IPS DF 4.7 (cell line): ENCODE measurements around the gene LRP6.
A peak's percentile ranks its signal among the peaks of the same experiment; 100 is the strongest.
"Not testable (repeated sequence)": the region's sequence is repeated elsewhere in the genome, so short reads cannot be mapped to it uniquely, and the experiment has no call there.

Experiments used
- DNase-seq: peaks from one replicate; pipeline ENCODE4 v3.0.0-alpha.2; 2013; ENCODE audit warnings: low spot score; ENCODE audit errors: extremely low read depth

The LRP6 gene

DNA sequence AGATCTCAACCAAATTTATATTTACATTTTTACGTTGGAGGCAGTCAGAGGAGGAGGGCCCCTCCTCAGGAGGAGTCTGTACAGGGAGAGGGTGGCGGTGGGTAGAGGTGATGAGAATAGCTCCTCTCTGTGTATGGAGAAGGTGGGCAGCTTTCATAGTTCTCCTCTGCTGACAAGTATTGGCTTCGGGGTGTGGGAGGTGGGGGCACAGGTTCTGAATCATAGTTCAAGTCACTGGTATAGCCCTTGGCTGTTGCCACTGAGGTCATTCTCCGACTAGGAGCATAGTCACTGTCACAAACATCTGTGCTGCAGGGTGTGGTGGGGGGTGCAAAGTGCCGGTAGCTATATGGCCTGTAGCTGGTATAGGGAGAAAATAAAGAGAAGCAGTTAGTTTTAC, 145.8 kb downstream of the LRP6 start:
- no peak for DNase-seq

DNA sequence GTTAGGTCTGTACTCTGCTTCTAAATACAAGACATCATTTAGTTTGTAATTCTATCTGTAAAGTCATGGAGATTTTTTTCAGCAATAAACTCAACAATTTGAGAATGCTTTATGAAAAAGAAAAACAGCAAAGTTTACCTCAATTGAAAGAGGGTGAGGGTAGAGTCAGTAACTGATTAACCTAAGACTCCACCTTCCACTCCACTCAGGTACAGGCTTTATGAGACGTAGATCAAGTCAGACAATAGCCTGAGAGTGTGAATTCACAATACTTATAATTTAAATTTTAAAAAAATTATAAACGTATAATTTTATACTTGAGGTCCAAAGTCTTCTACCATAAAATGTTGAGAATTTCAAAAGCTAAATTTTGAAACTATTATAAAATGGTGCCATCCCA, 150.2 kb downstream of the LRP6 start:
- DNase-seq: no peak

DNA sequence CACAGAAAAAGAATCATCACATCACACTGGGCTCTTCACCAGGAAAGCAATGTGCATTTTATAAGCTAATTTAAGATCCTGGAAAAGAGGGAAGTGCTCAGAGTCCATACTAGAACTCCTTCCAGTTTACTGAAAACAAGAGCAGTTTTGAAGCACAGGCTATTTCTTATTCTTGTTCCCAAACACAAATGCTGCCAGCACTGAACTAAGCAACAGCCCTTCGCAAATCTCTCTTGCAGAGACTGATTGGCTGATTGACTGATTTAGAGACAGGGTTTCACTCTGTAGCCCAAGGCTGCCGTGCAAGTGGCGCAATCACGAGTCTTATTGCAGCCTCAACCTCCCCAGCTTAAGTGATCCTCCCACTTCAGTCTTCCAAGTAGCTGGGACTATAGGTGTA, 151.3 kb downstream of the LRP6 start:
- DNase-seq: no peak

DNA sequence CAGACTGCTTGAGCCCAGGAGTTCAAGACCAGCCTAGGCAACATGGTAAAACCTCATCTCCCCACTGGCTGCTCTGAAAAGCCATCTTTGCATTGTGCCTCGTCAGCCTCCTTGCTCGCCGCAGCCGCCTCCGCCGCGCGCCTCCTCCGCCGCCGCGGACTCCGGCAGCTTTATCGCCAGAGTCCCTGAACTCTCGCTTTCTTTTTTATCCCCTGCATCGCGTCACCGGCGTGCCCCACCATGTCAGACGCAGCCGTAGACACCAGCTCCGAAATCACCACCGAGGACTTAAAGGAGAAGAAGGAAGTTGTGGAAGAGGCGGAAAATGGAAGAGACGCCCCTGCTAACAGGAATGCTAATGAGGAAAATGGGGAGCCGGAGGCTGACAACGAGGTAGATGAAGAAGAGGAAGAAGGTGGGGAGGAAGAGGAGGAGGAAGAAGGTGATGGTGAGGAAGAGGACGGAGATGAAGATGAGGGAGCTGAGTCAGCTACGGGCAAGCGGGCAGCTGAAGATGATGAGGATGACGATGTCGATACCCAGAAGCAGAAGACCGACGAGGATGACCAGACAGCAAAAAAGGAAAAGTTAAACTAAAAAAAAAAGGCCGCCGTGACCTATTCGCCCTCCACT, 155.8 kb downstream of the LRP6 start:
- DNase-seq: not testable (repeated sequence)

DNA sequence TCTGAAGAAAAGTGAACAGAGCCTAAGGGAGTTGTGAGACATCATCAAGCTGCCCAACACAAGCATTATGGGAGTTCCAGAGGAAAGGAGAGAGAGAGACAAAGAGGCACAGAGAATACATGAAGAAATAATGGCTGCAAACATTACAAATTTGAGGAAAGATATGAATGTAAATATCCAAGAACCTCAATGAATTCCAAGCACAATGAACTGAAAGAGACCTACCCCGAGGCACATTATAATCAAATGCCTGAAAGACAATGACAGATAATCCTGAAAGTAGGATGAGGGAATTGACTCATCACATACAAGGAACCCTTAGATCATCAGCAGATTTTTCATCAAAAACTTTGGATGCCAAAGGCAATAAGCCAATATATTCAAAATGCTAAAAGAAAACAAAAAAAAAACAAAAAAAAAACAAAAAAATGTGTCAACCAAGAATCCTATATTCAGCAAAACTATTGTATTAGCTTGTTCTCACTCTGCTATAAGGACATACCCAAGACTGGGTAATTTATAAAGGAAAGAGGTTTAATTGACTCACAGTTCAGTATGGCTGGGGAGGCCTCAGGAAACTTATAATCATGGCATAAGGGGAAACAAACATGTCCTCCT, 158.3 kb downstream of the LRP6 start:
- DNase-seq: no peak

DNA sequence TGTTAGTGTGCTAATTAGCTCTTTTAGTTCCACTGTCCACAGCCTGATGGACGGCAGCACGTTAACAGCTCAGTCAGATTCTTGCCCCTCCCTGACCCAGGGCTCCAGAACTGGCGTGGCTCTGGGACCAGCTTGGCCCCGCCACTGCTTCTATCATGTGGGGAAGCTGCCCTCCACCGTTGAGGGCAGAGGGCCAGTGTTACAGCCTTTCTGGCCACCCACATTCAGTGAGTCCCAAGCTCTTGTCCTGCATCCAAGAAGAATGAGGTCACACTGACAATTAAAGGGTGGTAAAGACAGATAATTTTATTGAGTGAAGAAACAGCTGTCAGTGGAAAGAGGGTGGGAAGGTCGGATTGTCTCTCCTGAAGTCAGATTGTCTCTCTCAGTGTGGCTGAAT, 159.2 kb downstream of the LRP6 start:
- no peak for DNase-seq

DNA sequence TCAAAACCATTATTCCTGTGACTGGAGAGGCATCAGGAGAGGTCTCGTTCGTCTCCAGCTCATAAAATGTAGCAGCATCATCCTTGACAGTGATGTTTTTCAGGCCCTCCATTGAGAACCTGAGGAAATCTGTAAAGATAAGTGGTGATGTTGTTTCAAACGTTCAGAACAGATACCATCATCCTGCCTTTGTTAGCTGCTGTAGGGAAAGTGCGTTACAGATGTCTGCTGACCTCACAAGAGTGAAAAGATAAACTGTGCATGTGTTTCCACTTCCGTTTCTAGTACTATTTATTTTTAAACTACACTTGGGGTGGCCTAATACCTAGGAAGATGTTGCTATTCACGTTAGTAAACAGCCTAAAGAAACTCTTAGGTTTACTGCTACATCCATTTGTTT, 167.7 kb downstream of the LRP6 start:
- no peak for DNase-seq

DNA sequence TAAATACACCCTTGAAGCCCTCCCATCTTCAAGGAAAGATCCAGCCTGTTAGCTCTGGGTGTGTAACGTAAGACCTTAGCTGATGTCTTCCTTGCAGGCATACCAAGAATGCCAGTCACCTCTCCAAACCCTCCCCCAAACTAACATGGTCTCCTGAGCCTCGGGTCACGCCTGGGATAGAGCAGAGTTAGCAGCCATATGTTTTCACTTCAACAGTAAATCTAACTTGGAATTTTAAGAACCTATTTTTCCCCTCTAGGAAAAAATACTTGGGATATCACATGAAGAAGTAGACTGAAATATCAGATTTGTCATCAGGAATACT, 168.2 kb downstream of the LRP6 start:
- no peak for DNase-seq

DNA sequence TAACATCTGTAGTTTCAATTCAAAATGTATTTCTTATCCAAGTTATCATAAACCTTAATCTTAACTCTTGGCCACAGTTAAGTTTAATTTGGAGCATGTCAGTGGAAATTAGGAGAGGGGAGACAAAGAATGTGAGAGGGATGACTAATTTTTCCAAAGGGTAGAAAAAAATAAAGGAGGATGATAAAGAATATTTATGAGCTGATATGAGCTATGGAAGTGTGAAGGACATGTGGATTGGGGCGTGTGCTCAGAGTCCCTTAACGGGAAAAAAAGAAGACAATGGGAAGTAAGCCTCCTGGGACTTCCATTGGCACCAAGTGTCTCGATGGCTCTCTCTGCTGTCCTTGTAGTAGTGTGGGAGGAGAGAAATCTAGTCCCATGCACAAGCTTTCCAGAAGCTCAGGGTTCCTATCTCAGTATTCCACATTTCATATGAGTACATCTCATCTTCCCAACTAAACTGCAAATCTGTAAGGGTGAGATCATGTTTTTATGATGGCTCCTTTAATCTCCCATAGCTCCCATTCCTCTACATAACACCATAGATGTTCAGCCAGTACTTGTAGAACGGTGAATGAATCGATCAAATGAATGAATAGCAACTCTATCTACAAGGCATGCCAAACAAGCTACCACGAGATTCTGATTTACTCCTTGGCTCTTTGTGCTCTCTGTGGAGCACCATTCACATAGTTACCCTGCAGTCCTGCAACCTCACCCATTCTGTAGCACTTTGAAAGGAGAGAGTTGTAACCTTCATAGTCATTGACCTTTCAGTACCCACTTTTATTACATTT, 168.8 kb downstream of the LRP6 start:
- DNase-seq: no peak

DNA sequence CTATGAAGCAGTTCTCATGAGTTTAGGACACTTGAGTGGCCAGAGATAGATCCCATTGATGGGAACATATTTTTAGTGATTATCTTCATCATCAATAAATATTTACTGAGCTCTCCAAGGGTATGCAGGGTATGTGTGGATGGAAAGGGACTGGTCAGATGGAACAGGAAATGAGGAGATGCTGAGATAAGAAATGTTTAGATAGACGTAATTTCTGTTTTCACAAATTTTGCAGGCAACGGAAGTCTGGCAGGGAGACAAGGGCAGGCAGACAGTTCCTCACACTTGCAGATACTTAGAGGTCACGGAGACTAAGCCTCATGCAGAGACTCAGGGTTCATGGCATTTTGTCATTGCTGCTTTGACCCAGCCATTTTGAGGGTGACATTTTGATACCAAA, 171.8 kb downstream of the LRP6 start:
- DNase-seq: no peak

DNA sequence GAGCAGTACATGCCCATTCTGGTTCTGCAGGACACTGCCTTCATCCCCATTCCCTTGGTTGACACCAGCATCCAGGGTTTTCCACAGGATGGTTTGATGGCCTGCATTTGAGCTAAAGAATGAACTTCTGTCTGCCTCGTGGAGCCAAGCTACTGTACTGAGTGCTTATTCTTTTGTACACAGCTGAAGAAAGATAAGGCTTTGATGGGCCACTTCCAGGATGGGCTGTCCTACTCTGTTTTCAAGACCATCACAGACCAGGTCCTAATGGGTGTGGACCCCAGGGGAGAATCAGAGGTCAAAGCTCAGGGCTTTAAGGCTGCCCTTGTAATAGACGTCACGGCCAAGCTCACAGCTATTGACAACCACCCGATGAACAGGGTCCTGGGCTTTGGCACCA, 172.4 kb downstream of the LRP6 start:
- no peak for DNase-seq

DNA sequence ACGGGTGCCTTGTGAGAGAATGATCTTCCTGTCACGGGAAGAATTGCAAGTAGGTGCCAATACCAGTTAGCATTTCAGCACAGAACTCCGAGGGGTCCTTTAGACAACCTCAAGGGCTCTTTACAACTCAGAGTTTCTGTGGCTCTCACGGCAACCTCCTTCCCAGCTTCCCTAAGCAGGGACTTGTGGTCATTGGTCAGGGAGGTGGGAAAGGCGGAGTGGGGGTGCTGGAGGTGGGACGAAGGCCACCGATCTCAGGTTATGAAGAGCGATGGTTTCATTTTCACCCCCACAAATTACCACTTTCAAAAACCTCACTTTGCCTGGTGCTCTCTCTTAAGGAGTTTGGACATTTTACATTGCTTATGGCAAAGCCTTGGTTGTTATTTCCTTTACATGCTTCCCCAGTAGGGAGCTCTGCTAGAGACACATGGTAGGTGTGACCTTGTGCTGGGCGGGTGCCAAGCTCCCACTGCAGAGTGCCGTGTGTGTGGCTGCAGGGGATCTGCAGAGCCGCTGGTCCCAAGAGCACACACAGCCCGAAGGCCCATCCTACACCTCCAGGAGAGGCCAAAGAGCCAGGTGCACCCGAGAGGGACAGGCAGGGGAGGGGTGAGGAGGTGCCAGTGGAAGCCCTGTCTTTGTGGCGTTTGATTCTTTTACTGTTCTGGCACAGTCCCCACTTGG, 174.7 kb downstream of the LRP6 start:
- no peak for DNase-seq

DNA sequence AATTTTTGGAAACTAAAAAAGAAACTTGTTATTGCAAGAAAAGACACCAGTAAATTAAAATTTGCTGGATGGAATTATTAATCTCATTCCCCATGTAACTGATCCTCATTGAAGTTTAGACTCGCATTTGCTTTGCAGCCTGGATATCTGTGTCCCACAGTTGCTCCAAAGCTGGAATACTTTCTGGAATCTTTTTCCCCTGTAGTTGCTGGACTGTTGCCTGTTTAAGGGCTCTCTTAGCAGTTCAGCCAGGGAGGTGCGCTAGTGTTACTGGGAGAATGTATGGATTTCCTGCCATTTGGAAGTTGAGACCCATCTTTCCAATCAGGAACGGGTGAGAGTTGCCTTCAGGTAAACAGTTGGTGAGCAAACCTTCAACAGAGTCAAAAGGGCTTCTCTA, 175.8 kb downstream of the LRP6 start:
- no peak for DNase-seq

DNA sequence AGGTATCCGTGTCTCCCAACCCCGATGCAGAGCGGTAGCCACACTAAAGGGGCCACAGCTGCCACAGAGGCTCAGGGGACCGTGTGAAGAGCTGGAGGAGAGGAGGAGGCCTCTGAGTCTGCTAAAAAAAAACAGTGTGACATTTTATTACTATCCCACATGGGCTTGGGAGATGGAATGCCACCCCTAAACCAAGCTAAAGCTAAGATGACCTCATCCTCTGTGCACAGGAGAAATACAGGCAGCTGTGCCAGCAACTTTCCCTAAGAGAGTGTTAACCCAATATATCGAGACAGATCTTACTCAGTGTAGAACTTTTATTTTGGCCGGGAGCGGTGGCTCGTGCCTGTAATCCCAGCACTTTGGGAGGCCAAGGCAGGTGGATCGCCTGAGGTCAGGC, 178.1 kb downstream of the LRP6 start:
- DNase-seq: no peak

DNA sequence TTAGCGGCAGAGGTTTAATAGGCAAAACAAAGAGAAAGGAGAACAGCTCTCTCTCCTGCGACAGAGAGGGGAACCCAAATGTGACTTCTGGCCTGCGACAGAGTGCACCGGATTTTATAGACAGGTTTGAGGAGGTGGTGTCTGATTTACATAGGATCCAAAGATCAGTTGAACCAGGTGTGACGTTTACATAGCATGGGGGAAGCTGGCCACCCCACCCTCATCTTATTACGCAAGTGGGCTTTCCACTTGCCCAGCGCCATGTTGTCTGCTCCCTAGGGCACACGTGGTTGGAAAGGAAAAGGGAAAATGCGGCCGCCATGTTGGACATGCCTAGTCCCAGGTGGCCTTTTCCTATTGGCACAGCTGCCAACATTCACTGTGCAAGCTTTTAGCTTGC, 178.7 kb downstream of the LRP6 start:
- DNase-seq: no peak

DNA sequence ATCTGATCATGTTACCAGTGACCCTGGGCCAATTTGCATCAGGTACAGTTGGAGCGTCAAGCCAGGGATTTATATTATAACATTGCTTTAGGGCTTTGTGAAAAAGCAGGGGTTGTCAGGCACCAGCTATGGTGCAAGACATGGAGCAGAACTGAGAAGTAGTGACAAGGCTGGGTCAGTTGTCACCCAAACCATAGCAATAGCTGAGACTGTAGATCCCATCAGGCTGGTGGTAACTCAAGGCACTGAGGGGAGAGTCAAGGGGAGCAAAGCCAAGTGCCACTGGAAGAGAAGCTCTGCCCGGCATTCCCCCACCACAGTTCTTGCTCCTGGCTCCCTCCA, 179.2 kb downstream of the LRP6 start:
- DNase-seq: no peak

DNA sequence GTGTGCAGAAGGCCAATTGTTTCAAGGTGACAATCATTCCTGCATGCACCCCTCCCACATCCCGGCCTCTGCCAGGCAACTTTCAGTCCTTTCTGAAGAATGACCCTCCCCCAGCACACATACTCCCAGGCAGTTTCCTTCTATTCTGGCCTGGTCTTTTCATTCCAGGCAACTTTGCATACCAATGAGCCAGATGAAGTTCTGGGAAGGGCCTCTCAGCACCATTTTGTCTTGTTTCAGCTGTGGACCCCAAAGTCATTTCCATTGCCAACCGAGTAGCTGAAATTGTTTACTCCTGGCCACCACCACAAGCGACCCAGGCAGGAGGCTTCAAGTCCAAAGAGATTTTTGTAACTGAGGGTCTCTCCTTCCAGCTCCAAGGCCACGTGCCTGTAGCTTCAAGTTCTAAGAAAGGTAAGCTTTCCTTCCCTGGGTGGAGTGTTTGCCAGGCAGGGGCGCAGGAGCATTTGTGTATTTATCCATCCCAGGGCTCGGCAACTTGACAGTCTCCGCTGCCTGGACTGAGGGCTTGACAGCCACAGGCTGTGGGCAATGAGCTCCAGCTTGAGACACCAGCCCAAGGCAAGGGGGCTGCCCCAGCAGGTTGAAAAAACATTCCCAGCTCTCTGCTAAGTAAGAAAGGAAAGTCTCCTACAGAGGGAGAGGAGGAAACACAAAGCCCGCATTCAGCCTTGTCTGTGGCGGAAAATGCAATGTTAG, 179.7 kb downstream of the LRP6 start:
- DNase-seq: peak; percentile 49

DNA sequence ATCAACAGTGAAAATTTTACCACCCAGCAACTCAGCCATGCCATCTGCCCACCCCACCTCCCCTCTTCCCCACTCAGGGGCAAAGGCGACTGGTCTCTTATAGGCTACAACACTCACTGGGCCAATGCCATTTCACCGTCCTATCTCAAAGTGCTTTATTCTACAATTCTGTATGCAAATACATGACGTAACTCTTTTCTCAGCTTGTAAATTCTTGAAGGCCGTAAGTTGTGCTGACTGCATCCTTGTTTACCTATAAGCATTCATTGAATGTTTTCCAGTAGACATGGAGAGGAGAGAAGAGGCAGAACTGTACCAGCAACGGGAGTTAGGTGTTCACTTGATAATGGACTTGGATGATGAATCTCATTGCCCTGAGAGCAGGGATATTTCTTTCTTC, 180.5 kb downstream of the LRP6 start:
- no peak for DNase-seq

DNA sequence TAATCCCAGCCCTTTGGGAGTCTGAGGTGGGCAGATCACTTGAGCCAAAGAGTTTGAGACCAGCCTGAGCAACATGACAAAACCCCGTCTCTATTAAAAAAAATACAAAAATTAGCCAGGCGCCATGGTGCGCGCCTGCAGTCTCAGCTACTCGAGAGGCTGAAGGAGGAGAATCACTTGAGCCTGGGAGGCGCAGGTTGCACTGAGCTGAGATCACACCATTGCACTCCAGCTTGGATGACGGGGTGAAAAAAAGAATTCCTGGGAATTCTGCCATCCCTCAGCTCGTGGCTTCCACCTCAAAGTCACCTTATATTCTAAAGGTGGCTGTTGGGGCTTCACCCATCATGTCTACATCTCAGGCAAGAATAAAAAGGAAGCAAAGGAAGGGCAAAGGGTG, 183.2 kb downstream of the LRP6 start:
- no peak for DNase-seq

DNA sequence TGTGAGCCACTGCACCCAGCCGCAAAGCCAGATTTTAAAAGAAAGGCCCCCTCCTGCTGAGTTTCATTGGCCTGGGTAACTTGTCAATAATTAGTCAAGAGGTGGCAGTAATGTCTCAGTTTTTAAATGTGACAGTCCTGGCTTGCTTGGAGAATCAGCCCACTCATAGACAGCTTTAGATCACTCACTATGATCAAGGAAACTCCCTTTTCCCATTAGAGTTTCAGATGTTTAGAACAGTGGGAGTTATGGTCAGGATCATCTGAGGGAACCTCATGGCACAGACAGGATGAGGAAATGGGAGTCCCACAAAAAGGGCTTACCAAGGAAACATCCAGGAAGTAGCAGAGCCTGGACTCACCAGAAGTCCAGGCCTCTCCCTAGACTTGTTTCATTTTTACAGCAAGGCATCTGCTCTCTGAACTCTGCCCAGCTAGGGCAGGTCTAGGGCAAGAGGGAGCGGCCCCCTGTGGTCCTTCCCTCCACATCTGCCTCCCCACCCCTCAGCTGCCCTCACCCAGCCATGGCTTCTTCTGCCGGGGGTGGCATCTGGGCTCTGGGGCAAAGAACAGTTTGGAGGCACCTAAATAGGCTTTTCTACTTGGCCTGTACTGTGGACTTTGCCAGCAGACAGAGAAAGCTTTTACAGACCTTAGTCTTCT, 184.9 kb downstream of the LRP6 start:
- no peak for DNase-seq

DNA sequence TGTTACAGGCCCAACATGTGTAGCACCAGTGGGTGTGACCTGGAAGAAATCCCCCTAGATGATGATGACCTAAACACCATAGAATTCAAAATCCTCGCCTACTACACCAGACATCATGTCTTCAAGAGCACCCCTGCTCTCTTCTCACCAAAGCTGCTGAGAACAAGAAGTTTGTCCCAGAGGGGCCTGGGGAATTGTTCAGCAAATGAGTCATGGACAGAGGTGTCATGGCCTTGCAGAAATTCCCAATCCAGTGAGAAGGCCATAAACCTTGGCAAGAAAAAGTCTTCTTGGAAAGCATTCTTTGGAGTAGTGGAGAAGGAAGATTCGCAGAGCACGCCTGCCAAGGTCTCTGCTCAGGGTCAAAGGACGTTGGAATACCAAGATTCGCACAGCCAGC, 187.6 kb downstream of the LRP6 start:
- DNase-seq: no peak
